Measurements from ENCODE around the gene LRRC63. TPM values are rescaled to one million over a fixed set of nuclear protein-coding genes. Genes with fewer than 3 reads are reported as not detected.
A peak's percentile ranks its signal among the peaks of the same experiment; 100 is the strongest.

LRRC63 gene
- total RNA-seq, 3 donors from 2014 or later, result 0.15 to 0.33 (median 0.16) TPM

DNA sequence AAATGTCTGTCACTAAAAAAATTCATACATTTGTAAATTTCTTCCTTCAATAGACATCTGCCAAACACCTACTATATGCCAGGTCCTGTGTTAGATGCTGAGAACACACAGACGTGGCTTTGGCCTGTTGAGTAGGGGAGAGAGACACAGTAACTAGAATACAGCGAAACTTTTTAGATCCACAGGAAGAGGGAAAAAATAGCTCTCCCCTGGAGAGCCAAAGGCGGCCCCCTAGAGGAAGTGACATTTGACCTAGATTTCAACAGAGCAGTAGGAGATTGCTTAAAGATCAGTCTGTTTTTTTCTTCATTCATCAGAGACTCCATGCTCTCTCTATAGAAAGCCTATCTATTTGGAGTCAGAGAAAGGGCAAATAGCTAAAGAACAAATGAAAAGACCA is 41.0 kb upstream of the LRRC63 start:
- TF ChIP-seq POLR2A (IDR thresholded peaks at IDR 0.05), result no peak
- no peak for TF ChIP-seq POLR2AphosphoS5 (IDR thresholded peaks at IDR 0.05)
- TF ChIP-seq, protein P1, sequence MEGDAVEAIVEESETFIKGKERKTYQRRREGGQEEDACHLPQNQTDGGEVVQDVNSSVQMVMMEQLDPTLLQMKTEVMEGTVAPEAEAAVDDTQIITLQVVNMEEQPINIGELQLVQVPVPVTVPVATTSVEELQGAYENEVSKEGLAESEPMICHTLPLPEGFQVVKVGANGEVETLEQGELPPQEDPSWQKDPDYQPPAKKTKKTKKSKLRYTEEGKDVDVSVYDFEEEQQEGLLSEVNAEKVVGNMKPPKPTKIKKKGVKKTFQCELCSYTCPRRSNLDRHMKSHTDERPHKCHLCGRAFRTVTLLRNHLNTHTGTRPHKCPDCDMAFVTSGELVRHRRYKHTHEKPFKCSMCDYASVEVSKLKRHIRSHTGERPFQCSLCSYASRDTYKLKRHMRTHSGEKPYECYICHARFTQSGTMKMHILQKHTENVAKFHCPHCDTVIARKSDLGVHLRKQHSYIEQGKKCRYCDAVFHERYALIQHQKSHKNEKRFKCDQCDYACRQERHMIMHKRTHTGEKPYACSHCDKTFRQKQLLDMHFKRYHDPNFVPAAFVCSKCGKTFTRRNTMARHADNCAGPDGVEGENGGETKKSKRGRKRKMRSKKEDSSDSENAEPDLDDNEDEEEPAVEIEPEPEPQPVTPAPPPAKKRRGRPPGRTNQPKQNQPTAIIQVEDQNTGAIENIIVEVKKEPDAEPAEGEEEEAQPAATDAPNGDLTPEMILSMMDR (IDR thresholded peaks at IDR 0.05), result no peak

DNA sequence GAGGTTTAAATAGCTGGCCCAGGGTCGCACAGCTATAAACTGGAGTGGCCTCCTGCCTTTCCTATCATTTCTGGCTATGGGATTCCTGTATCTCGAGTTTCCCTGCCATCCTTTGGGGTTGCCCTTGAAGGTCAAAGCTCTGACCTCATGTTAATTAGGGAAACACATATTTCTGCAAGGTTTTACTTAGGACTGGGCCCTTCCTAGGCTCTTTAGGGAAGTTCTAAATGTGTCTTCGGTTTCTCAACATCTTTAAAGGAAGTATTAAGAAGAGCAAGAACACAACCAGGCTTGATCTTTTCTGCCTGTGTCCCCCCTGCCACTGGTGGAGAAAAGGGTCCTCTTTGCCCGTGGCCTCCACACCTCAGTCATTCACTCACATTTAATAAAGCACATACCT is 40.5 kb upstream of the LRRC63 start:
- no peak for TF ChIP-seq POLR2AphosphoS5 (IDR thresholded peaks at IDR 0.05)
- TF ChIP-seq, protein P1 (IDR thresholded peaks at IDR 0.05), result no peak
- Histone ChIP-seq H3K4me1 (no peaks in the 10 kb centered on the region), H3K4me3 (no peak overlapping the region), H3K27me3 (no peaks in the 10 kb centered on the region), H3K36me3 (no peaks in the 10 kb centered on the region), H3K9me3 (no peaks in the 10 kb centered on the region), H3K27ac (peak overlapping the region in 1 of 2 donors; percentile 12)
- intact Hi-C loops (cut with DNase I; ENCODE audit: low total_unique reads), result no loop called here
- no peak for DNase-seq (ENCODE audit: low spot score in 2 of 2)

More for the DNA sequence above, 41.0 kb upstream of the LRRC63 start:
- no peaks in the 10 kb centered on the region for H3K36me3 ChIP-seq
- no peaks in the 10 kb centered on the region for H3K27me3 ChIP-seq
- no peak overlapping the region for H3K4me3 ChIP-seq
- no peaks in the 10 kb centered on the region for H3K4me1 ChIP-seq
- no peak for DNase-seq (ENCODE audit: low spot score in 2 of 2)
- H3K9me3 ChIP-seq, result no peaks in the 10 kb centered on the region
- intact Hi-C loops (cut with DNase I; ENCODE audit: low total_unique reads), result no loop called here
- peak overlapping the region; percentile 25 to 41 for H3K27ac ChIP-seq

DNA sequence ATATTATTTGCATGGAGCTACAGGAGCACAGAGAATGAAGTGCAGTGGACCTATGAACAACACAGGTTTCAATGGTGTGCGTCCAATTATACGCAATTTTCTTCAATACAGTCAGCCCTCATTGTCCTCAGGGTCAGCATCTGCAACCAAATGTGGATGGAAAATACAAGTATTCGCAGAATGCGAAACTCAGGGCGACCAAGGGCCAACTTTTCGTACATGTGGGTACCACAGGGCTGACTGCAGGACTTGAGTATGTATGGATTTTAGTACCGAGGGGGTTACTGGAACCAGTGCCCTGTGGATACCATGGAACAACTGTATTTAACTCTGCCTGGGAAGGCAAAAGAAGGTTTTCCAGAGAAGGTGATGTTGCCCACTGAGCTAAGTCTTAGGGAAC is 40.0 kb upstream of the LRRC63 start:
- Histone ChIP-seq H3K36me3 (no peaks in the 10 kb centered on the region), H3K27me3 (no peaks in the 10 kb centered on the region), H3K9me3 (no peaks in the 10 kb centered on the region), H3K4me1 (no peaks in the 10 kb centered on the region), H3K4me3 (no peak overlapping the region), H3K27ac (no peak overlapping the region)
- DNase-seq (ENCODE audit: low spot score in 2 of 2), result no peak
- intact Hi-C loops (cut with DNase I; ENCODE audit: low total_unique reads), result no loop called here
- no peak for TF ChIP-seq POLR2A (IDR thresholded peaks at IDR 0.05)
- TF ChIP-seq, protein P1 (IDR thresholded peaks at IDR 0.05), result no peak
- TF ChIP-seq POLR2AphosphoS5 (IDR thresholded peaks at IDR 0.05), result no peak

DNA sequence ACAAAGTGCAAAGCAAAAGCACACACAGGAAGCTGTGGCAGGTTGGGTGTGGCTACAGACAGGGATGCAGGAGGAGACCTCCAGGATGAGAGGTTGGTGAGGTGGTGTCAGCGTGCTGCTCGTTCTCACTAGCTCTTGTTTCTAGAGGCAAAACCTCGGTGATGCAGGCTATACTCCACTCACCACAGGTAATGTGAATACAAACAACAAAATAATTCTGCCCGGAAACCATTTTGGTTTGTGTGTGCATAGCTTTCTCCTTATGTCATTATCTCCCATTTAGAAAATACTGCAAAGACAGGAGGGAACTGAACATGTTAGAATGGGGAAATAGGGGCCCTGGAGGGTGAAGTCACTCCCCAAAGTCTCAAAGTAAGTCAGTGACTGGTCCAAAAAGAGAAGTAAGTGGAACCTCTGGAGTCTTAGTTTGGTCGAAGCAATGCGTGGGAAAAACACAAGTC is 39.2 kb upstream of the LRRC63 start:
- DNase-seq (ENCODE audit: low spot score in 2 of 2), result no peak
- H3K4me1 ChIP-seq, result no peaks in the 10 kb centered on the region
- no peak overlapping the region for H3K4me3 ChIP-seq
- H3K27ac ChIP-seq, result no peak overlapping the region
- H3K36me3 ChIP-seq, result no peaks in the 10 kb centered on the region
- H3K9me3 ChIP-seq, result no peaks in the 10 kb centered on the region
- no peaks in the 10 kb centered on the region for H3K27me3 ChIP-seq
- TF ChIP-seq POLR2AphosphoS5 (IDR thresholded peaks at IDR 0.05) (no peak), POLR2A (IDR thresholded peaks at IDR 0.05) (no peak)
- TF ChIP-seq, protein P1 (IDR thresholded peaks at IDR 0.05), result no peak
- intact Hi-C loops (cut with DNase I; ENCODE audit: low total_unique reads), result no loop called here

DNA sequence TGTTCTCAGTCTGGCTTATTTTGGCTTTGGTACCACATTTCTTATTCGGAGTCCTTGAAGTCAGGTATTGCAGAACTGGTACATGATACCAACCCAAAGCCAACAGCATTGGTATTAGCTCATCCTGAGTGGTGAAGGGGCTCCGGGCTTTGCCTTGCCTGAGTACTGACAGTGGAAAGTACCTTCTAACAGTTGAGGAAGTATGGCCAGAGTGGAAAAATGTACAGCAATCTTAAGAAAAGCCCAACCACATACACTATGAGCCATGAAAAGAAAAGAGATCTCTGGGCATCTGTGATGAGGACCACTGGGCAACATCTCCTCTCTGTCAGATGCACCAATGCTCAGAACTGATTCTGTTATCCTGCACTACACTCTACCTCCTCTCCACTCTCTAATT is 38.1 kb upstream of the LRRC63 start:
- Histone ChIP-seq H3K27ac (no peak overlapping the region), H3K36me3 (no peaks in the 10 kb centered on the region), H3K27me3 (no peaks in the 10 kb centered on the region), H3K4me1 (no peaks in the 10 kb centered on the region), H3K4me3 (no peak overlapping the region), H3K9me3 (no peaks in the 10 kb centered on the region)
- intact Hi-C loops (cut with DNase I; ENCODE audit: low total_unique reads), result no loop called here
- DNase-seq (ENCODE audit: low spot score in 2 of 2), result no peak
- TF ChIP-seq, protein P1 (IDR thresholded peaks at IDR 0.05), result no peak
- TF ChIP-seq POLR2A (IDR thresholded peaks at IDR 0.05) (no peak), POLR2AphosphoS5 (IDR thresholded peaks at IDR 0.05) (no peak)
